GM04504 (cell line): ENCODE results near the gene VDAC1.
"Not testable (repeated sequence)": the region's sequence is repeated elsewhere in the genome, so short reads cannot be mapped to it uniquely, and the experiment has no call there.

Source experiments
- DNase-seq: peaks from one replicate; pipeline ENCODE4 v3.0.0-alpha.2; 2012; ENCODE audit warnings: low read depth

Gene VDAC1

DNA sequence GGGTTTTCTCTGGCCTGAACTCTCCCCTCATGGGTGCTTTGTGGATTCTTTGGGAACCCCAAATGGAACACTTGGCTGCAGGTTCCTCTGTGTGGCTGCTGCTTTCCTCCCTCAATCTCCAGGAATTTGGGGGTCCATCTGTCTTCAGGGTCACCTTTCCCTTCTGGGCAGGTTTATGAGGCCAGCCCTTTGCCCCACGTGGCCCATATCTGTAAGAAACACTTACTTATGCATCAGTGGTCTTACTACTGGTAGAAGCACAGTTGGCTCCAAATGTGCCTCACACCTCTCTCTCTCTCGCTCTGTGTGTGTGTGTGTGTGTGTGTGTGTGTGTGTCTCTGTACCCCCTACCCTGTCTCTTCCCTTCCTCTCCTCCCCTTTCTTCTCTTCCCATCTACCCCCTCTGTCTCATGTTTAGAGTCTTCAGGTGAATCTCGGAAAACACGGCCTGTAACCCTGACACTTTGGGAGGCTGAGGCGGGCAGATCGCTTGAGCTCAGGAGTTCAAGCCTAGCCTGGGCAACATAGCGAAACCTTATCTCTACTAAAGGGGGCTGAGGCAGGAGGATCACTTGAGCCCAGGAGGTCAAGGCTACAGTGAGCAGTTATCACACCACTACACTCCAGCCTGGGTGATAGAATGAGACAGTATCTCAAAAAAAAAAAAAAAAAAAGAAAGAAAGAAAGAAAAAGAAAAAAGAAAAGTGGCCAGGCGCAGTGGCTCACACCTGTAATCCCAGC lies 63.1 kb downstream of the VDAC1 start:
- DNase-seq, result no peak

GRCh38 chr5:133939668-133940067 lies 65.1 kb downstream of the VDAC1 start:
- no peak for DNase-seq

- no peak for DNase-seq
Observed at GRCh38 chr5:133938929-133939328, 65.8 kb downstream of the VDAC1 start.

DNA sequence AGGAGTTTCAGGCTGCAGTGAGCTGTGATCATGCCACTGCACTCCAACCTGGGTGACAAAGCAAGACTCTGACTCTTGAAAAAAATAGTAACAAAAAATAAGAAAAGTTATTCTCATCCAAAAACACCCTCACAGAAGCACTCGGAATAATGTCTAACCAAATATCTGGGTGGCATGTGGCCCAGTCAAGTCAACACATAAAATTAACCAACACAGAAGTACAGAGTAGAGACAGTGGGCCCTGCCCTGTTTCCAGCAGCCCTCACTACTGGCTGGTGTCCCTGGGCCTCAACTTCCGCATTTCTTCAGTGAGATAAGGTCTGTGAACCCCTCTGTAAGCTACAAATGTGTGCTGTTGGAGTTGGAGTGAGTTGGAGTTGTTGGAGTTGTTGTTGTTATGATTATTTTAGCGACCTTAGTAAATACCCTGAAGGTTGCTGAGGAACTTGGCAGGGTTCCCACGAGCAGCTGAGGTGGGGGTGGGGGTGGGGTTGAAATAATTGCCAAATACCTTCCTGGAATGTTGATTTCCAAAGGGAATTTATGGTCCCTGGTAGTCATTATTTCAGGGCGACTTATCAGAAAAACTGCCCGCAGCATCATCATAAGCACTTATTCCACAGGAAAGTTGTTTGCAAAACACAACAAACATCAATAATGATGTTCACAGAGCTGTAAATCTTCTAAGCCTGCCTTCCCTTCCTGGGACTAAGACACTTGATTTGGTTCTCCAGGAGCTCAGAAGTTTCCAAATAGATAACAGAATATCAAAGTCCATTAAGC lies 66.5 kb downstream of the VDAC1 start:
- DNase-seq, result no peak

- DNase-seq, result not testable (repeated sequence)
Observed at GRCh38 chr5:133937628-133938027, 67.1 kb downstream of the VDAC1 start.

DNA sequence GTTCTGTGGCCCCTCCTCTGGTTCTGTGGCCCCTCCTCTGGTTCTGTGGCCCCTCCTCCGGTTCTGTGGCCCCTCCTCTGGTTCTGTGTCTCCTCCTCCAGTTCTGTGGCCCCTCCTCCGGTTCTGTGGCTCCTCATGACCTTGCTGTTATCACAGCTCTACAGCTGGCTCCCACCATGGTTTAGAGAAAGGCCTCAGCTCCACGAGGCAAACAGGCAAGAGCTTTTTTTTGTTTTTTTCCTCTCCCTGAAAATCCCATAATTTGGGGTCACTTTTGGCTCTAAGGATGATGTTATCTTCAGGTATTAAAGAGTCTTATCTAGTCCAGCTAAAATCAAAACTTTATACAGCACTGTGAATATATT lies 68.1 kb downstream of the VDAC1 start:
- DNase-seq, result no peak

DNA sequence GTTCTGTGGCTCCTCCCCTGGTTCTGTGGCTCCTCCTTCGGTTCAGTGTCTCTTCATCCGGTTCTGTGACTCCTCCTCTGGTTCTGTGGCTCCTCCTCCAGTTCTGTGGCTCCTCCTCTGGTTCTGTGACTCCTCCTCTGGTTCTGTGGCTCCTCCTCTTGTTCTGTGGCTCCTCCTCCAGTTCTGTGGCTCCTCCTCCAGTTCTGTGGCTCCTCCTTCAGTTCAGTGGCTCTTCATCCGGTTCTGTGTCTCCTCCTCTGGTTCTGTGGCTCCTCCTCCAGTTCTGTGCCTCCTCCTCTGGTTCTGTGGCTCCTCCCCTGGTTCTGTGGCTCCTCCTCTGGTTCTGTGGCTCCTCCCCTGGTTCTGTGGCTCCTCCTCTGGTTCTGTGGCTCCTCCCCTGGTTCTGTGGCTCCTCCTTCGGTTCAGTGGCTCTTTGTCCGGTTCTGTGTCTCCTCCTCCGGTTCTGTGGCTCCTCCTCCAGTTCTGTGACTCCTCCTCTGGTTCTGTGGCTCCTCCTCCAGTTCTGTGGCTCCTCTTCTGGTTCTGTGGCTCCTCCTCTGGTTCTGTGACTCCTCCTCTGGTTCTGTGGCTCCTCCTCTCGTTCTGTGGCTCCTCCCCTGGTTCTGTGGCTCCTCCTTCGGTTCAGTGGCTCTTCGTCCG lies 68.7 kb downstream of the VDAC1 start:
- DNase-seq, result not testable (repeated sequence)

DNA sequence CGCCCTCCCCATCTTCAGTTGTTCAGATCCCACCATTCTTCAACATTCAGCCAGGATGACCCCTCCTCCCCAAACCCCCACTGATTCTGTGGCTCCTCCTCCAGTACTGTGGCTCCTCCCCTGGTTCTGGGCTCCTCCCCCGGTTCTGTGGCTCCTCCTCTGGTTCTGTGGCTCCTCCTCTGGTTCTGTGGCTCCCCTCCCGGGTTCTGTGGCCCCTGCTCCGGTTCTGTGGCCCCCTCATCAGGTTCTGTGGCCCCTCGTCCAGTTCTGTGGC lies 69.2 kb downstream of the VDAC1 start:
- no peak for DNase-seq

GRCh38 chr5:133934822-133935666 lies 69.7 kb downstream of the VDAC1 start:
- no peak for DNase-seq

GRCh38 chr5:133934311-133934710 lies 70.5 kb downstream of the VDAC1 start:
- no peak for DNase-seq

- no peak for DNase-seq
Observed at GRCh38 chr5:133933670-133934295, 71.0 kb downstream of the VDAC1 start.

- no peak for DNase-seq
Observed at GRCh38 chr5:133933169-133933509, 71.6 kb downstream of the VDAC1 start.

- DNase-seq, result no peak
Observed at GRCh38 chr5:133932441-133933168, 72.2 kb downstream of the VDAC1 start.

DNA sequence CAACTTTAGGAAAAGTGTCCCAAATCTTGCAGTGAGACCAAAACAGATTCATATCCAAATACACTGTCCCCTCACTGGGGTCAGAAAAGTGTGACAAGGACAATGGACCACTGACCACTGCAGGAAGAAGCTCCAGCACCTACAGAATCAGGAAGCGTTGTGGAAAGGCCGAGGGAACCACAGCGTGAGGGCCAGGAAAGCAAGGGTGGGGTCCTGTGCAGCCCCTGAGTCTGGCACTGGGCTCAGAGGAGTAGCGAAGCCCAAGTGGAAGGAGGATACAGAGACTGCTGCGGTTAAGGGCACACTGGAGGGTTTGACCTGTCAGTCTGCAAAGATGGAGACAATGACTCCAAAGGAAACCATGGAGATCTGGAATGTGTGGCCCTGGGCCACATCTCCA lies 73.2 kb downstream of the VDAC1 start:
- DNase-seq, result no peak

DNA sequence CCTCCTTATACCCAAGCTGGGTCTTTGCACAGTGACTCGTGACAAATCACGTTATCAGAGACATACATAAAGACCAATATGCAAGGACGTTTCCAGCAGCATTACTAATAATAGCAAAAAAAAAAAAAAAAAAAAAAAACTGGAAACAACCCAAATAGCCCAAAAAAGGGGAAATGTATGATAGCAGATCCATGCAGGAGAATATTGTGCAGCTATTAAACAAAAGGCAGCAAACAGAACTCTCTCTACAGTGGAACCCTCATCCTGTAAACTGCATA lies 74.0 kb downstream of the VDAC1 start:
- DNase-seq, result no peak

DNA sequence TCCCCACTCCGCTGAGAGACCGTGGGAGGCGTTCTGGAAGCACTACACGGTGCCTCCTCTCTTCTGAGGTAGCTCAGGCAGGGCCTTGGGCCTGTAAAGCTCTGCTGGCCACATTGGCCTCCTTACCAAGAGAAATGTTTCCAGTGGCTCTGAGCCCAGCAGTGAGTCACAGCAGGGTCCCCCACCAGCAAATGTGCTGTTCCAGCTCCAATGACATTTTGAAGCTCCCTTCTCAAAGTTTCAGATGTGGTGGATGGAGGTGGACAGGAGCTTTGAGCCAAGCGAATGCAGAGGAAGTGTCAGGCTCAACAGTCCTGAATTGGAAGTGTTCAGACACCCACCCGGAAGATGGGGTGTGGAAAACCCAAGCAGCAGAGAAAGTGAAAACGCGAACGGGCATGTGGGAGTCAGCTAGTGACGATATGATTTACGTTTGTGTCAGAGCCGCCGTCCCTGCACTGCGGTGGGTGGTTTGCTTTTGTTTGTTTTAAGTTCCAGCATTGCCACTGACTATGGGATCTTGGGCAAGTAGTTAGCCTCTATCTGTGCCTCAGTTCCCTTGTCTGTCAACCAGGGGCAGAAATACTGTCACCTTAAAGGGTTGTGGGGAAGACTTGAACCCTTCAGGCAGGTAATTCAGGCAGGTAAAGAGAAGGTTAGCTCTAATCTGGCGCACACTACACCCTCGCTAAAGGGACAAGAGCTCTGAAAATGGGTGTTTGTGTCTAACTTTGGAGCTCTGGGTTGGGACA lies 74.5 kb downstream of the VDAC1 start:
- DNase-seq, result peak; percentile 40

DNA sequence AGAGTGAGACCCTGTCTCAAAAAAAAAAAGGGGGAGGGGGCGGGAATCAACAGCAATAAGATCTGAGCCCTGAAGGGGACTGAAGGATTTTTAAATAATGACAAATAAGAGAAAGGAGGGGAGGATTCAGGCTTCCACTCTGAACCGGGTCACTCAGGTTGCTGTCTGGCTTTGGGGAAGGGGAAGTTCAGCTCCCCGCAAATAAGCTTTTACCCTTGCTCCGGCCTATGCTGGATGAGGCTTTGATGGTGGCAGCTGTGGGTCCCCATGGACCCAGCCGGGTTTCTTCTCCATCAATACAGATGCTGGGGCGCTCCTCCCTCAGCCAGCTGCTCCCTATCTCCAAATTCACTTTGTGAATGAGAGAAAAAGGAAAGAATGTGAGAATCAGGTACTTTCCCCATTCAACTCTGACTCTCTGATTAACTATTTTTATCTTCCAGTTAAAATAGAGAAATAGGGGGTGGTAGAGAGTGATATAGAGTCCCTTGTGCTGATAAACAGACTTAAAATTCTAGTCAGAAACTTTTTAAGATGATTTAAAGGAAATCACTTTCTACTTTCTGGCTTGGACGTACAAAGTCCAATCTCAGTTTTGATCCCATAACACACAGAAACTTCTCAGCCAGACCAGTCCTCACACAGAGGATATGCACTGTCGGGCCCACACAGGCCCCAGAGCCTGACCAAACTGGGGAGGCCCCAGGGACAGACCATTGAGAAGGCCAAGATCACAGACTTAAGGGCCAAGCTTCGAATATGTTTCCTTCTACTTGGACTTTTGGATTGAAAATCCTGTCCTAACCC lies 76.0 kb downstream of the VDAC1 start:
- no peak for DNase-seq

- DNase-seq, result no peak
Observed at GRCh38 chr5:133927300-133928180, 77.2 kb downstream of the VDAC1 start.
